Cardiac ventricle fibroblast (primary cell): ENCODE results near the gene MRPL36. TPM values are rescaled to one million over a fixed set of nuclear protein-coding genes. Genes with fewer than 3 reads are reported as not detected.

Experiments
- total RNA-seq: library from RNA; depleted of rRNA; stranded (reverse); fragments of >200 nt; gene quantifications from 2 replicates; pipeline ENCODE4 v1.2.3, GENCODE V29; 2015

MRPL36 gene
- total RNA-seq: 34.3 and 36.1 TPM in 2 replicates

GRCh38 chr5:1799602-1800471 is at the start of gene MRPL36:
MRPL36 (minus strand) TSS chr5:1799837; CDS start chr5:1798935, 902 bp downstream.

GRCh38 chr5:1801222-1801966 is 1.8 kb upstream of the MRPL36 start, which contains the start of gene NDUFS6:
NDUFS6 (plus strand) TSS chr5:1801407; CDS start chr5:1801418, 11 bp downstream.

Other genes with a start within 250 kb of the MRPL36 start
- 50.7 and 60.0 TPM in 2 replicates for gene NDUFS6, start 1.6 kb upstream of the MRPL36 start, total RNA-seq
- gene IRX4, start 83.1 kb upstream of the MRPL36 start, total RNA-seq: not detected in 2 replicates